GM18909 (cell line): ENCODE measurements around the gene PDE2A.

ENCODE experiments used
- ATAC-seq: cut with Tn5 transposase; IDR thresholded peaks from one replicate; pipeline ENCODE4 v1.9.1; 2021; ENCODE audit warnings: mild to moderate bottlenecking; ENCODE audit not compliant: unreplicated experiment, poor library complexity

PDE2A gene

DNA sequence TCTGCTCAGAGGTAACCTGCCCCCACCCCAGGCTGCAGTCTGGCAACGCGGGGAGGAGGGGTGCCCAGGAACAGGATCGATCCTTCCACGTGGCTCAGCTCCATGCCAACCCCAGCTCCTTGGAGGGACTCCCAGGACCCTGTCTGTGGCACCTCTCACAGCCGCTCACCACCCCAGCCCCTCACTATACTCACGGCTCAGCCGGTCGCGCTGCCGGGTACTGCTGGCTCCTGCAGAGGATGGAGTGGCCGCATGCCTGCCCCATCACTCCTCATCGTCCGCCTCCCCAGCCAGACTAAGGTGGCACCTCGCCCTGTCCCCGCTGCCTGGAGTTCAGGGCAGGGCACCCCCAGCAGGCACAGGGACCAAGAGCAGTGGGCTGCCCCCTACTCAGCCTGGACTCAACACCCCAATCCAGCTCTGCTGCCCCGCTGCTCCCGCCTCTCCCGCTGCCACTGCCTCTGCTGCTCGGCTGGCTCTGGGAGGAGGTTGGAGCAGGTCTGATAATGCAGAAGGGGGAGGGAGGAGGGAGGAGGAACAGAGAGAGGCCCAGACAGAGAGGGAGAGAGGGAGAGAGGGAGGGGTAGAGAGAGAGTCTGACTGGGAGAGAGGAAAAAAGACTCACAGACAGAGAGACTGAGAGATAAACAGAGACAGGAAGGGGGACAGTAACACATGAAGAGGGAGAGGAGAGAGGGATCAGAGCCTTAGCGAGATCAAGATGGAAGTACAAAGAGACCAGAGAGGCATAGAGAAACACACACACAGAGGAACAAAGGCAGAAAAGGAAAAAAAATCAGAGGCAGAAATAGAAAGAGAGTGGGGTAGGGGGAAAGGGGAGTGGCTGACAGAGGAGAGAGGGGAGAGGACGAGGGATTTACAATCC lies at the start of gene PDE2A:
Gene PDE2A (minus strand): TSS at position 480 of the 886 bp plus-strand sequence. CDS start 215 bp downstream, at position 265.
- no peak for ATAC-seq

DNA sequence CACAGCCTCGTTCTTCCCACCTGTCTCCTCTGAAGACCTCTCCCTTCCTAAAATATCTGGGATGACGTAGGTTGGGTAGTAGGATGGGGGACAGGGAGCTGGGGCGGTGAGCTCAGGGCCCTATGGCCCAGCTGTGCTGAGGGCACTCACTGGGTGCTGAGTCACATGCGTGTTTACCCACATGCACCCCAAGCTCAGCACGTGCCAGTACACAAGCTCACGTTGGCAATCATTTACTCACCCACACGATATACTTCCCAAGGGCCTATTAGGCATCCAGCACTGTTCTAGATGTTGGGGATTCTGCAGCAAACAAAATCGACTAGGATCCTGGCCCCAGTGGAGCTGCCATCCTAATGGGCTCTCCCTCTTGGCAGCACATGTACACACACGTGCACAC lies 49.3 kb upstream of the PDE2A start:
- no peak for ATAC-seq

- peak; percentile 72 for ATAC-seq
Observed at GRCh38 chr11:72722050-72722748, 48.0 kb upstream of the PDE2A start.

GRCh38 chr11:72721689-72722049 lies 47.4 kb upstream of the PDE2A start:
- no peak for ATAC-seq

- ATAC-seq: no peak
Observed at GRCh38 chr11:72721276-72721675, 47.1 kb upstream of the PDE2A start.

DNA sequence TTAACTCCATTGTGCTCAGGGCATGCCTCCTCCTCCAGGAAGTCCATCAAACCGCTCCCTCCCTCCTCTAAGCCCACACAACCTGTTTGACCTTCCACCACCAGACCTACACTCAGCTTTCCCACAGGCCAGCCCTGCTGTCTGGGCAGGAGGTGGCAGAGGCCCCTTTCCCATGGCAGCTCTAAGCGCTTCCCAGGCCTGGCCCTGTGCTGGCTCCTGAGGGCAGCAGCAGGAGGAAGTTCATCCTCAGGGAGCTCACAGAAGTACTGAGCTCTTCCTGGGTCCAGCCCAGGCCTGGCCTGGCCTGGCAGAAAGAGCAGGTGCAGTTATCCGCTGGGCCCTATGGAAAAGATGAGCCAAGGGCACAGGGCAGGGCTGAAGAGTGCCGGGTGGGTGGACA lies 46.6 kb upstream of the PDE2A start:
- no peak for ATAC-seq

DNA sequence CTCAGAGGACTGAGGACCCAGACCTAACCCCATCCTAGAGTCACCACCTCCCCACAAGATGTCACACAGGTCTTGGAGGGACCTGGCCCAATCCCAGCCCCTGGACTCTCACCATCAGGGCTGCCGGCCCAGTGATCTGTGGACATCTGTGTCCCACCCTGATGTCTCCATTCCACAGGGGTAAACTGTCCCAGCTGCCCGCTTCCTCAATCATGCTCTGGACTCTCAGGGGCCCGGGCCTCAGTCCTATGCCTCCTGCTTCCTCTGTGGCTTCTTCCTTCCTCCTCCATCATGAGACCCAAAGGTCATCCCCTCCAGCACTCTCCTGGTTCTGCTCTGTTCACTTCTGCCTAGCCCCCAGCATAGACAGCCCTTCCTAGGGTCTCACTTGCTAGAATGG lies 45.8 kb upstream of the PDE2A start:
- no peak for ATAC-seq

DNA sequence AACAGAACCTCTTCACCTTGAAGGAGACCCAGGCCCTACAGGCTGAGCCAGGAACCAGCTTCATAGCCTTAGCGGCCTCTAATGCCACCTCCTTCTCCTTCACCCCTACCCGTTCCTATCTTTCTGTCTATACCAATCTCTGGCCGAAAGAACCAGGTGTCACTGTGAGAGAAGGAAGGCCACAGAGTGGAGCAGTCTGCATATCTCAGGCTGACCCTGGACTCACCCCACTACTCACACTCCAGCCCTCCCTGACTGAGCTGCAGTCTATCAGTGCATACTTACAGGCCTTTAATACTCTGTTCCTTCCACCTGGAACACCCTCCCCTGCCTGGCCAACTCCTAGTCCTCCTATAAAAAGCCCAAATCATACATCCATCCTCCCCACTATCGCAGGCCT lies 45.3 kb upstream of the PDE2A start:
- ATAC-seq: no peak

- no peak for ATAC-seq
Observed at GRCh38 chr11:72719144-72719543, 44.9 kb upstream of the PDE2A start.

DNA sequence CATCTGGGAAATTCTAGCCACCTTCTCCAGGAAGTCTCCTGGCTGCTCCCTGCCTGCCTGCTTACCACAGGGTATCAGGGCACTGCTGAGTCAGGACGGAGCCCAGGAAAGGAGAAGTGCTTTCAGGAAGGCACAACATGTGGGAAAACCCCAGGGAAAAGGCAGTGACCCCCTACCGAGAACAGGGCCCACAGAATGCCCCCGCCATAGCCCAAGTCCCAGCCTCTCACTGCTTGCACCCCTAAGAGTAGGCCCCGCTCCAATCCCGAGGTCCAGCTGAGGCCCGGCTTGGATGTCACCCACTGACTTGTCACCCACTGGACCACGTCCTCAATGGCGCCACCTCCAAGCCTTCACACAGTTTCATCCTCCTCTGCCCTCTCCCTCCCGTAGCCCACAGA lies 43.9 kb upstream of the PDE2A start:
- no peak for ATAC-seq

GRCh38 chr11:72716788-72717435 lies 42.7 kb upstream of the PDE2A start:
- ATAC-seq: no peak

GRCh38 chr11:72716290-72716689 lies 42.1 kb upstream of the PDE2A start:
- ATAC-seq: no peak

DNA sequence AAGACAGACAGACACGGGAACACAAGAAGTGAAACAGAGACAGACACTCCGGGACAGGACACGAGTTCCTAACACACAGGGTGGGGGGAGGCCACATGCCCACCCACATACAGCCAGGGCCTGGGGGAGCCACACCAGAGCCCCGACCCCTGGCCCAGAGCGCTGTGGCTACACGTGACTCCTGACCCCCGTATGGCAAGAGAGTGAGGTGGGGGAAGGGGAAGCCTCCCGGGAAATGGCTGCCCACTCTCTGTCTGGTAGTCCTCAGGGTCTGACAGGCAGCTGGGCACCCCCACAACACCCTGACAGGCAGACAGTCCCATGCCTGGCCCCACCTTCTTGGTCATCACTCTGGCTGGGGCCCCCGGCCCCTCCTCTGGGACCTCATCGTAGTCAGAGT lies 38.6 kb upstream of the PDE2A start:
- ATAC-seq: no peak

DNA sequence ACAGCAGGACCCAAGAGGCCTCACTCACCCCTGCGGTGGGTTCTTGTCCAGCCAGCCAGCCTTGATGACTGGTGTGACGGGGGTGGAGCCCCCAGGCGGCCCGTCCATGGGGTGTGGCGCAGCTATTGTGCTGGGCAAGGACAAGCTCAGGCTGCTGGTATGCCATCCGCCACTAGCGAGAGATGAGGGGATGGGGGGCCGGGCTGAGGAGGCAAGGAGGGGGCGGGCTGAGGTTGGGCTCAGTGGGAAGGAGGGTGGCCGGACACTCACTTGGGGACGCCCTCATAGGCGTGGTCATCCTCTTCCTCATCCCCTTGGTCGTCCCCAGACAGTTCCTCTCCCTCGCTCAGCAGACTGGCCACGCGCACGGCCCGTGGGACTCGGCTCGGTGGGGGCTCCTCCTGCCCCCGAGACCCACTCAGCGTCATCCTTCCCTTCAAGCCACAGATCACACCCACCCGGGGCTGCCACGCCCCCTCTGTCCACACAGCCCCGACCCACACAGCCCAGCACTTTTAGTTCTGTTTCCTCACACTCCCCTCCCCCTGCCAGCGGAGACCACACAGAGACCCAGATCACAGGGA lies 38.0 kb upstream of the PDE2A start:
- ATAC-seq: no peak

DNA sequence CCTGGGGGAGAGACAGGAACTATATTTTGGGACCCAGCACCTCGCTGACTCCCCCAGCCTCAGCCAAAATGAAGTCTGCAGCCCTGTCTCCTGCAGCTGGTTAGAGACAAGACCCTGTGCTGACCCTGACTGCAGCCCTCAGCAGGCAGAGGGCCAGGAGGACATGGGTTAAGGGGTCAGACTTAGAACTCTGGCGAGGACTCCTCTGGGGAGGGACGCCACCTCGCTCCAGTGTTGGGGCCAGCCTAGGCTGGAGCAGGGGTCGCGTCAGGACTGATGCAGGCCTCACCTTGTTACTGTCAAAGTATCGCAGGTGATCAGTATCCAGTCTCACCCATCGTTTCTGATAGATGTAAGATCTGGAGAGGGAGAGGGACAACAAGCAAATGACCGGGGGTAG lies 36.9 kb upstream of the PDE2A start:
- no peak for ATAC-seq

- no peak for ATAC-seq
Observed at GRCh38 chr11:72710278-72710677, 36.1 kb upstream of the PDE2A start.

DNA sequence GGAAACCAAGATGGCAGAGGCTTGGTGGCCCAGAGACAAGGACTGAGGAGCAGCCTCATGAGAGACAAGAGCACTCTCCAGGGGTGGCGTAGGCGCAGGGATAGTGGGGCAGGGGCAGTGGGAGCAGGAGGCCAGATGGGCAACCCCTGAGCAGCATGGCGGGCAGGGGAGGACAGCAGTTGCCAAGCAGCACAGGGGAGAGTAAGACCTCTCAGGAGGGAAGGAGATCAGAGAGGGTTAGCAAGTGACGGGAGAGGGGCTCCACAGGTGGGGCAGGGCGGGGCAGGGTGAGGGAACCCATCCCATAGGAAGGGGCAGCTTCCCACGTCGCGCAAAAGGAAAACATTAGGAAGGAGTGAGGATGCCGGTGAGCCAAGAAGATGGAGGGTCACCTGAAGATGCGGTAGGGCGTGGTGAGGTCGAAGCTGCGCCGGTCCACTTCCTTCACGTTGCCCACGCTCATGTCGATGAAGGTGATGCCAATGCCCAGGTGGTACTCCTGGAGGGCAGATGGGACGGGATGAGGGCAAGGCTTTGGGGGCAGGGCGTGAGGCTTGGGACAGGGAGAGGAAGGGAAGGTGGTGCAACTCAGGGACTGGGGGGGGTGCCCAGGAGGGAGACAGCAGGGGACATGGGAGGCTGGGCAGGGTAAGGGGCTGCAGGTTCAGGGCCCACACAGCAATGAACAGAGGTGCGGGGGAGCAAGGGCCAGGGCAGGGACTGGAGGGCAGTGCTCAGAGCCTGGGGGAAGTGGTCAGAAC lies 35.4 kb upstream of the PDE2A start:
- ATAC-seq: no peak

GRCh38 chr11:72707032-72707431 lies 32.8 kb upstream of the PDE2A start:
- ATAC-seq: no peak

GRCh38 chr11:72706579-72706978 lies 32.4 kb upstream of the PDE2A start:
- ATAC-seq: no peak
